DND-41 (cell line): ENCODE measurements around the gene DOLPP1.

Experiments used
- ATAC-seq: fragments of 200-7000 bp; cut with Tn5 transposase; 3 replicates; pipeline ENCODE4 v1.9.1; 2021; ENCODE audit warnings: low read depth; ENCODE audit not compliant: insufficient read depth
- DNase-seq: peaks from one replicate; pipeline ENCODE4 v3.0.0-alpha.2; 2020
- H2AFZ ChIP-seq: 2 replicates; pipeline ENCODE4 v1.6.0; 2012; ENCODE audit warnings: low read depth, low read length
- H3K27ac ChIP-seq: 2 replicates; pipeline ENCODE4 v1.5.1; 2012; ENCODE audit warnings: low read length, inconsistent platforms
- H3K27me3 ChIP-seq: fragments of 200-600 bp; sonication (generic); 2 replicates; pipeline ENCODE4 v1.6.0; 2012; ENCODE audit warnings: low read length, mild to moderate bottlenecking, inconsistent platforms; ENCODE audit not compliant: insufficient read depth, poor library complexity
- H3K36me3 ChIP-seq: 2 replicates; pipeline ENCODE4 v1.5.1; 2012; ENCODE audit warnings: low read length, inconsistent platforms; ENCODE audit not compliant: insufficient read depth
- H3K4me1 ChIP-seq: 2 replicates; pipeline ENCODE4 v1.5.1; 2012; ENCODE audit warnings: mild to moderate bottlenecking, low read length; ENCODE audit not compliant: insufficient read depth
- H3K4me2 ChIP-seq: 2 replicates; pipeline ENCODE4 v1.6.0; 2012; ENCODE audit warnings: mild to moderate bottlenecking, moderate library complexity, low read length, inconsistent platforms; ENCODE audit not compliant: insufficient read depth
- H3K4me3 ChIP-seq, 2 experiments: fragments of 200-600 bp in 1 of 2; shearing (Covaris generic) in 1 of 2; 2 replicates each; pipeline ENCODE4 v1.5.1; 2012 to 2016; ENCODE audit warnings: inconsistent platforms in 2 of 2, low read length in 2 of 2, mild to moderate bottlenecking in 2 of 2, low read depth in 1 of 2, moderate library complexity in 1 of 2
- H3K79me2 ChIP-seq: 2 replicates; pipeline ENCODE4 v1.6.0; 2012; ENCODE audit warnings: low read length, inconsistent platforms; ENCODE audit not compliant: insufficient read depth
- H3K9ac ChIP-seq: 2 replicates; pipeline ENCODE4 v1.6.0; 2012; ENCODE audit warnings: low read depth, mild to moderate bottlenecking, inconsistent platforms, low read length, moderate library complexity
- H3K9me3 ChIP-seq: 2 replicates; pipeline ENCODE4 v1.5.1; 2012; ENCODE audit warnings: low read length, moderate library complexity, mild to moderate bottlenecking, inconsistent platforms; ENCODE audit not compliant: insufficient read depth, severe bottlenecking
- H4K20me1 ChIP-seq: 2 replicates; pipeline ENCODE4 v1.6.0; 2012; ENCODE audit warnings: low read length; ENCODE audit not compliant: insufficient read depth
- EZH2 ChIP-seq: IDR thresholded peaks from 3 replicates; pipeline ENCODE4 v1.6.1; 2012; ENCODE audit warnings: borderline replicate concordance, low read depth, mild to moderate bottlenecking, moderate library complexity, low read length, inconsistent platforms; ENCODE audit not compliant: severe bottlenecking
- TF ChIP-seq, protein P1 (sequence below): IDR thresholded peaks from 2 replicates; pipeline ENCODE4 v1.5.1; 2012; ENCODE audit warnings: borderline replicate concordance, low read length, moderate library complexity, mild to moderate bottlenecking; ENCODE audit not compliant: poor library complexity, severe bottlenecking; ENCODE audit errors: extremely low read depth

The DOLPP1 gene

DNA sequence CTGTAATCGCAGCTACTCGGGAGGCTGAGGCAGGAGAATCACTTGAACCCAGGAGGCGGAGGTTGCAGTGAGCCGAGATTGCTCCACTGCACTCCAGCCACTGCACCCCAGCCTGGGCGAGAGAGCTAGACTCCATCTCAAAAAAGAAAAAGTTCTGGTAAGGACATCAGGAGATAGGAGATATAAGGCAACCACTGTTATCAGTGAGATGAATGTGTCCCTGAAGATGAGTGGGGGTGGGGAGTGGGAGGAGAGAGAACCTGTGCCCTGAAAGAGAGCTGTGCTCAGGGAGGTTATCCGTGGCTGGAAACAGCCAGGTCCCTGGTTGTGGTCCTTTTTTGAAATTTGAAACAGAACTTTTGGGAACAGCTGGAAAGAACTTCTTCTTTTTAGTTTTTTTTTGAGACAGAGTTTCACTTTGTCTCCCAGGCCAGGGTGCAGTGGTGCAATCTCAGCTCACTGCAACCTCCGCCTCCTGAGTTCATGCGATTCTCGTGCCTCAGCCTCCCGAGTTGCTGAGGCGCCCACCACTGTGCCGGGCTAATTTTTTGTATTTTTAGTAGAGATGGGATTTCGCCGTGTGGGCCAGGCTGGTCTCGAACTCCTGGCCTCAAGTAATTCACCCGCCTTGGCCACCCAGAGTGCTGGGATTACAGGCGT is 32.9 kb downstream of the DOLPP1 start:
- DNase-seq = no peak
- no peak overlapping the region for H3K4me3 ChIP-seq
- H3K4me2 ChIP-seq = 0 out of 2 replicates have a peak overlapping the region, but pooled peaks have one; percentile 2

DNA sequence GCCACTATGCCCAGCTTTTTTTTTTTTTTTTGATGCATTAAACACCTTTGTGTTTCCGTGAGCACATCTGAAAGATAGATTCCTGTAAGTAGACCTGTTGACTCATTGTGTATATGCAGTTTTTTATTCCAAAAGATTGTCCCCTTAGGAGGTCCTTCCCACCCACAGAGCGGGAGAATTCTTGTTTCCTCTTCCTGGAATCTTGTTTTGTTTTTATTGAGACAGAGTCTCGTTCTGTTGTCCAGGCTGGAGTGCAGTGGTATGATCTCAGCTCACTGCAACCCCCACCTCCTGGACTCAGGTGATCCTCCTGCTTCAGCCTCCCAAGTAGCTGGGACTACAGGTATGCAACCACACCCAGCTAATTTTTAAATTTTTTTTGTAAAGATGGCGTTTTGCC is 37.9 kb downstream of the DOLPP1 start:
- Histone ChIP-seq H3K4me3 (no peak overlapping the region), H3K27me3 (no peaks in the 10 kb centered on the region), H3K27ac (no peak overlapping the region), H3K9me3 (no peaks in the 10 kb centered on the region), H3K4me1 (0 out of 2 replicates have a peak, but pooled peaks cover 7% of the 10 kb centered on the region), H3K4me2 (no peak overlapping the region), H3K9ac (no peak overlapping the region), H2AFZ (no peak overlapping the region), H3K36me3 (peaks cover 32% of the 10 kb centered on the region), H4K20me1 (peaks cover 9% of the 10 kb centered on the region; the same call in 1 of the 2 replicates), H3K79me2 (peaks cover 67% of the 10 kb centered on the region)
- TF ChIP-seq, protein P1, sequence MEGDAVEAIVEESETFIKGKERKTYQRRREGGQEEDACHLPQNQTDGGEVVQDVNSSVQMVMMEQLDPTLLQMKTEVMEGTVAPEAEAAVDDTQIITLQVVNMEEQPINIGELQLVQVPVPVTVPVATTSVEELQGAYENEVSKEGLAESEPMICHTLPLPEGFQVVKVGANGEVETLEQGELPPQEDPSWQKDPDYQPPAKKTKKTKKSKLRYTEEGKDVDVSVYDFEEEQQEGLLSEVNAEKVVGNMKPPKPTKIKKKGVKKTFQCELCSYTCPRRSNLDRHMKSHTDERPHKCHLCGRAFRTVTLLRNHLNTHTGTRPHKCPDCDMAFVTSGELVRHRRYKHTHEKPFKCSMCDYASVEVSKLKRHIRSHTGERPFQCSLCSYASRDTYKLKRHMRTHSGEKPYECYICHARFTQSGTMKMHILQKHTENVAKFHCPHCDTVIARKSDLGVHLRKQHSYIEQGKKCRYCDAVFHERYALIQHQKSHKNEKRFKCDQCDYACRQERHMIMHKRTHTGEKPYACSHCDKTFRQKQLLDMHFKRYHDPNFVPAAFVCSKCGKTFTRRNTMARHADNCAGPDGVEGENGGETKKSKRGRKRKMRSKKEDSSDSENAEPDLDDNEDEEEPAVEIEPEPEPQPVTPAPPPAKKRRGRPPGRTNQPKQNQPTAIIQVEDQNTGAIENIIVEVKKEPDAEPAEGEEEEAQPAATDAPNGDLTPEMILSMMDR = no peak
- no peak for TF ChIP-seq EZH2
- DNase-seq (no peak), ATAC-seq (no peak)

More for the DNA sequence above, 32.9 kb downstream of the DOLPP1 start:
- no peaks in the 10 kb centered on the region for H3K27me3 ChIP-seq
- no peaks in the 10 kb centered on the region for H3K9me3 ChIP-seq
- no peak for ATAC-seq
- H3K4me1 ChIP-seq = peaks cover 32% of the 10 kb centered on the region
- H4K20me1 ChIP-seq = no peaks in the 10 kb centered on the region; the same call in 1 of the 2 replicates
- peaks cover 74% of the 10 kb centered on the region for H3K79me2 ChIP-seq
- no peaks in the 10 kb centered on the region; the same call in 1 of the 2 replicates for H3K36me3 ChIP-seq
- H2AFZ ChIP-seq = no peak overlapping the region
- TF ChIP-seq, protein P1 = no peak
- no peak for TF ChIP-seq EZH2
- H3K27ac ChIP-seq = no peak overlapping the region
- no peak overlapping the region for H3K9ac ChIP-seq

DNA sequence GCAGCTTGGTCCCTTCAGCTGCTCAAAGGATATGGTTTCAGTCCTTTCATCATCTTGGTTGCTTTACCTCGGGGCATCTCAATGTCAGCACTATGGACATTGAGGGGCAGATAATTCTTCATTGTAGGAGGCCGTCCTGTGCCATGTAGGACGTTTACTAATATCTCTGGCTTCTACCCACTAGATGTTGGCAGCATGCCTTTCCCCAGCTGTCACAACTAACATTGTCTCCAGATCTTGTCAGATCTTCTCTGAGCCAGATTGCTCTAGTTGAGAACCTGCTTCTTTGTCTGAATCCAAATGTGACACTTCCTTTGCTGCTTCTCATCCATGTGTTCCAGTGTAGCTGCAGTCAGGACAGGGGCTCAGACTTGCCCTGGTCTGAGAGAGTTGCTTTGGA is 40.6 kb downstream of the DOLPP1 start:
- Histone ChIP-seq H3K36me3 (peaks cover 51% of the 10 kb centered on the region), H3K9ac (no peak overlapping the region), H3K27ac (no peak overlapping the region), H3K27me3 (no peaks in the 10 kb centered on the region), H3K4me1 (no peaks in the 10 kb centered on the region), H4K20me1 (peaks cover 14% of the 10 kb centered on the region; the same call in 1 of the 2 replicates), H2AFZ (no peak overlapping the region), H3K79me2 (peaks cover 50% of the 10 kb centered on the region), H3K4me2 (no peak overlapping the region), H3K4me3 (no peak overlapping the region), H3K9me3 (no peaks in the 10 kb centered on the region)
- no peak for TF ChIP-seq EZH2
- TF ChIP-seq, protein P1 = no peak
- ATAC-seq = no peak
- DNase-seq = no peak
